ENCODE measurements around the gene ELFN1. TPM values are rescaled to one million over a fixed set of nuclear protein-coding genes. Genes with fewer than 3 reads are reported as not detected.

The ELFN1 gene
- total RNA-seq, 1 donor = 1.6 TPM

DNA sequence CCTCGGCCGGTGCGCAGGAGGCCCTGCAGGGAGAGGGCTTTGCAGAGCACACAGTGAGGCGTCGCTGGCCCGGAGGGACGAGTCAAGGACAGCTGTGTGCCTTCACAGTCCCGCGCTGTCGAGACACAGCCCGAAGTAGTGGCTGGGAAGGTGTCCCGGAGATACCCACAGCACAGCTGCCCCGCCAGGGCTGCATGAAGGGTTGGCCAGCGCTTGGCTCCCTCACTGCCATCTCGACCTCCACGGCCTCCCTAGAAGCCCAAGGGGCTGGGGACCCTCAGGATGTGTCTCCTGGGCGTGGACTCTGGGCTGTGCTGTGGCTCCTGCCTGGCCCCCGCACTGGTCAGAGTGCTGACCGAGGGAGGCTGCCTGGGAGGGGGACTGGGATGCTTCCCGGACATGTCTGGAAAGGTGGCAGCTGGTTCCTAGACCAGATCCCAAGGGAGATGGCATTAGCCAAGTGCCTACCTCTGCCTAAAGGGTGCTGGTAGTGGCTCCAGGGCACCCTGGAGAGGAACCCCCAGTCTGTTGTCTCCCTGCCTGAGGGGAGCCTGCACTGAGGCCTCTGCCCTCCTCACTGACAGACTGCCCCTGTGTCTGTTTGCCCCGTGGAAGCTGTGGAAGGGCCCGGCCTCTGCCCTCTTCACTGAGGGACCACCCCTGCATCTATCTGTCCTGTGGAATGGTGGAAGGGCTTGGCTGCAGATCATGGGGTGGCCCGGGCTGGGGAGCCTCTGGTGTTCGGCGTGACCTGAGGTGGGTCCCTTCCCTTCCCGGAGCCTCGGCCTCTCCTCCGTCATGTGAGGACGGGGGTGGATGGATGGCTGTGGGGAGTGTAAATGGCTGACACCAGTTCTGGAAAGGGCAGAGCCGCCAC is 5.8 kb downstream of the ELFN1 start:
- TF ChIP-seq, protein P1, sequence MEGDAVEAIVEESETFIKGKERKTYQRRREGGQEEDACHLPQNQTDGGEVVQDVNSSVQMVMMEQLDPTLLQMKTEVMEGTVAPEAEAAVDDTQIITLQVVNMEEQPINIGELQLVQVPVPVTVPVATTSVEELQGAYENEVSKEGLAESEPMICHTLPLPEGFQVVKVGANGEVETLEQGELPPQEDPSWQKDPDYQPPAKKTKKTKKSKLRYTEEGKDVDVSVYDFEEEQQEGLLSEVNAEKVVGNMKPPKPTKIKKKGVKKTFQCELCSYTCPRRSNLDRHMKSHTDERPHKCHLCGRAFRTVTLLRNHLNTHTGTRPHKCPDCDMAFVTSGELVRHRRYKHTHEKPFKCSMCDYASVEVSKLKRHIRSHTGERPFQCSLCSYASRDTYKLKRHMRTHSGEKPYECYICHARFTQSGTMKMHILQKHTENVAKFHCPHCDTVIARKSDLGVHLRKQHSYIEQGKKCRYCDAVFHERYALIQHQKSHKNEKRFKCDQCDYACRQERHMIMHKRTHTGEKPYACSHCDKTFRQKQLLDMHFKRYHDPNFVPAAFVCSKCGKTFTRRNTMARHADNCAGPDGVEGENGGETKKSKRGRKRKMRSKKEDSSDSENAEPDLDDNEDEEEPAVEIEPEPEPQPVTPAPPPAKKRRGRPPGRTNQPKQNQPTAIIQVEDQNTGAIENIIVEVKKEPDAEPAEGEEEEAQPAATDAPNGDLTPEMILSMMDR (IDR thresholded peaks at IDR 0.05; ENCODE audit: insufficient read depth, low read length) = no peak
- DNase-seq (ENCODE audit: low read depth) = no peak
- no peak overlapping the region for H3K4me3 ChIP-seq (ENCODE audit: low read depth, low read length)

GRCh38 chr7:1676550-1677078 is 6.5 kb downstream of the ELFN1 start:
- H3K4me3 ChIP-seq (ENCODE audit: low read depth, low read length) = no peak overlapping the region
- DNase-seq (ENCODE audit: low read depth) = no peak
- TF ChIP-seq, protein P1 (IDR thresholded peaks at IDR 0.05; ENCODE audit: insufficient read depth, low read length) = no peak

DNA sequence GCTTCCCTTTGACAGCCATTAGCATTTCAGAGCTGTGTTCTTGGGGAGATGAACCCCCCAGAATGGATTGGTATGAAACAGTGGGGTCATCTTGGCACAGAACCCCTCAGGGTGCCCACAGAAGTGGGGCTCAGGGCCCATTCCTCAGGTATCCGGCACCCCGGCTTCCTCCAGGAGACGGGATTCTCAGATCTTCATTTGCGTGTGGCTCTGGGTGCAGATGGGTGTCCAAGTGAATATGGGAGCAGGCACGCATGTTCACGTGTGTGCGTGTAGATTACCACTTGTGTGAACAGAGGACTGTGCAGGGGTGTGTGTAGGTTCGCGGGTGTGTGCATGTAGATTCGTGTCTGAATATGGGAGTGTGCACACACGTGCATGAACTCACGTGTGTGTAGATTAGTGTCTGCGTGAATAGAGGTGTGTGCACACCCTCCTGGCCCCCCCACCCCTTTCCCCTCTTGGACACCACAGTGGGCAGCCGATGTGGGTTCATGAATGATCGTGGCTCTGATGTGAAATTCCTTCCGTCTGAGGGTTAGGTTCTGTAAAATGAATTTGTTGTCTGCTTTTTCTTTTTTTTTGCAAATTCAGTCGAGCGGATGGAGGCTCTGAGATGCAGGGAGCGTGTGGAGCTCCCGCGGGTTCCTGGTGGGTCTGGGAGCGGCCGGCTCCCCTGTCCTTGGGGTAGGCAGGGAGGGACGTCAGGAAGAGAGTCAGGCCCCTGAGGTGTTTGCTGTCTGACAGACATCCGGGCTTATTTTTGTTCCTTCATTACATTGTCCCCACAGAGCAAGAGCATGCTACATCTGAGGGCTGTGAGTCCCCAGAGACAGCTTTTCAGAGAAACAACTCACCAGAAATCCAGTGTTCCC is 7.4 kb downstream of the ELFN1 start:
- TF ChIP-seq, protein P1 (IDR thresholded peaks at IDR 0.05; ENCODE audit: insufficient read depth, low read length) = no peak
- DNase-seq (ENCODE audit: low read depth) = no peak
- no peak overlapping the region for H3K4me3 ChIP-seq (ENCODE audit: low read depth, low read length)

DNA sequence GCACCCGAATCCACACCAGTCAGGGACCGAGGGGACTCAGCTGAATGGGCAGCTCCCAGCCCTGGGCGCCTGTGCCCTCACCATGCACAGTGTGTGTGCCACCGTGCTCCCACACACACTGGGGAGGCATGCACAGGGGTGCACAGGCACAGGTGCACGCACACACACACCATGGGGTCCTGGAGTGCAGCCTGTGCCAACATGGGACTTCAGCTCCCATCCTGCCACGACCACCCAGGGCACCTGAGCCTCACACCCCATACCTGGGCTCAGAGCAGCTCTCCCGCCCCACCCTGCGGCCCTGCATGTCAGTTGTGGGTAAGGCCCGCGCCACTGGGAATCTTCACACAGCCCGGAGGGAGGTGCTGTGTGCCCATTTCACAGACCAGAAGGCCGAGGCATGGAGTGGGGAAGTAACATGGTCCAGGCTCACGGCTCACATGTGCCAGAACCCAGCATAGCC is 8.0 kb downstream of the ELFN1 start:
- DNase-seq (ENCODE audit: low read depth) = no peak
- TF ChIP-seq, protein P1 (IDR thresholded peaks at IDR 0.05; ENCODE audit: insufficient read depth, low read length) = no peak

GRCh38 chr7:1678571-1679325 is 8.7 kb downstream of the ELFN1 start:
- DNase-seq (ENCODE audit: low read depth) = no peak
- TF ChIP-seq, protein P1 (IDR thresholded peaks at IDR 0.05; ENCODE audit: insufficient read depth, low read length) = no peak
- H3K4me3 ChIP-seq (ENCODE audit: low read depth, low read length) = no peak overlapping the region

More for the DNA sequence above, 8.0 kb downstream of the ELFN1 start:
- H3K4me3 ChIP-seq (ENCODE audit: low read depth, low read length) = no peak overlapping the region
